ENCODE results near the gene AUTS2. TPM values are rescaled to one million over a fixed set of nuclear protein-coding genes. Genes with fewer than 3 reads are reported as not detected.

Gene AUTS2
- total and polyA plus RNA-seq, 2 of the 8 experiments (the other 6 are each of a cell fraction or from before 2014, with no cell fraction given): 25.9 to 101 TPM

- no peak for TF ChIP-seq CBX5 (IDR thresholded peaks at IDR 0.05; ENCODE audit: low read depth, low read length)
- TF ChIP-seq TEAD4 (IDR thresholded peaks at IDR 0.05; ENCODE audit: low read depth, low read length): no peak
- TF ChIP-seq POLR2A (IDR thresholded peaks at IDR 0.05; ENCODE audit: control extremely low read depth in 1 of 2, low read depth in 2 of 2, low read length in 2 of 2): no peak
- no peak for TF ChIP-seq JUND (IDR thresholded peaks at IDR 0.05; ENCODE audit: low read length)
- no peak for TF ChIP-seq EZH2 (IDR thresholded peaks at IDR 0.05; ENCODE audit: low read depth, low read length, severe bottlenecking)
These were observed 850.1 kb downstream of the AUTS2 start (continued) for GRCh38 chr7:70448312-70448906.
